T follicular helper cell (primary cell): ENCODE measurements around the gene POLG.

Experiments
- DNase-seq: peaks from one replicate; pipeline ENCODE4 v3.0.0-alpha.2; 2020; ENCODE audit warnings: low read depth
- total RNA-seq, 2 experiments: gene quantifications; one replicate each; lab custom pipeline; 2026; lab: John Stamatoyannopoulos, UW

The POLG gene
- 170 to 231 reads per million in 2 experiments for total RNA-seq

GRCh38 chr15:89334510-89335297, at the start of gene POLG:
Gene POLG (minus strand): TSS chr15:89334824. CDS start chr15:89333754, 1,070 bp downstream.
- peak; percentile 99 for DNase-seq

GRCh38 chr15:89384176-89384604, 49.6 kb upstream of the POLG start:
- no peak for DNase-seq

- DNase-seq, result no peak
These were observed 48.9 kb upstream of the POLG start for GRCh38 chr15:89383365-89384175.

- no peak for DNase-seq
These were observed 47.5 kb upstream of the POLG start for GRCh38 chr15:89381888-89382686.

GRCh38 chr15:89381331-89381730, 46.7 kb upstream of the POLG start:
- no peak for DNase-seq

- no peak for DNase-seq
These were observed 45.2 kb upstream of the POLG start for GRCh38 chr15:89379818-89380217.

- DNase-seq, result no peak
These were observed 44.6 kb upstream of the POLG start for GRCh38 chr15:89379251-89379695.

- DNase-seq, result no peak
These were observed 43.9 kb upstream of the POLG start for GRCh38 chr15:89378296-89379151.

- no peak for DNase-seq
These were observed 43.2 kb upstream of the POLG start for GRCh38 chr15:89377842-89378295.

- DNase-seq, result no peak
These were observed 42.6 kb upstream of the POLG start for GRCh38 chr15:89377024-89377841.

- DNase-seq, result no peak
These were observed 41.8 kb upstream of the POLG start for GRCh38 chr15:89376388-89376787.

- DNase-seq, result no peak
These were observed 40.7 kb upstream of the POLG start for GRCh38 chr15:89375093-89376005.

GRCh38 chr15:89374086-89374981, 39.7 kb upstream of the POLG start:
- DNase-seq, result no peak

GRCh38 chr15:89372069-89372935, 37.7 kb upstream of the POLG start:
- DNase-seq, result no peak

- DNase-seq, result no peak
These were observed 36.8 kb upstream of the POLG start for GRCh38 chr15:89371228-89372044.

- DNase-seq, result no peak
These were observed 36.3 kb upstream of the POLG start for GRCh38 chr15:89370978-89371227.
